ENCODE data around the gene ZNF853. TPM values are rescaled to one million over a fixed set of nuclear protein-coding genes. Genes with fewer than 3 reads are reported as not detected.

The ZNF853 gene
- polyA plus RNA-seq, 1 donor (not counting 4 experiments of a cell fraction or from before 2014, with no cell fraction given) = 0.03 TPM

DNA sequence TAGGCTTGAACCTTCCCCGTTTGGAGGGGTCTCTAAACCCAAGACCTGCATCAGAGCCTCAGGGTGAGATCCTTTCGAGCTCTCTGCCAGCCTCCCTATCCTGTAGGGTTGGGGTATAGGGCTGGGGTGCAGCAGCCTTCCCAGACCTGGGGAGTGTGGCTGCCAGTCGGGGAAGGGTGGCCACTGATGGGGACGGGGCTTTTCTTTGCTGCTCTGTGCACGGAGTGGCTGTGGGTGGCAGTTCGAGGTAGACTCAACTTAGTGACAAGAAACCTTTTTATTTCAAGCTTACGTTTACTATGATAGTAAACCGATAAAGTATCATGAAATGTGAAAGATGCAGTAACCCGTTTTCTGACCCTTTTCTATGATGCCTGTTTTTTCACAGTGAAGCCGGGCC, 34.7 kb downstream of the ZNF853 start:
- dilution Hi-C loops (cut with MboI; ENCODE audit: extremely low pct_ligation_motif_present, low sequenced_read_pairs) = no loop called here
- DNase-seq (ENCODE audit: low read depth, low spot score) = no peak
- H3K9me3 ChIP-seq (ENCODE audit: control insufficient read depth, low read depth, low read length) = no peaks in the 10 kb centered on the region
- no peak overlapping the region for H3K9ac ChIP-seq (ENCODE audit: control insufficient read depth, extremely low read depth, insufficient read depth, low read length)
- no peaks in the 10 kb centered on the region for H3K79me2 ChIP-seq (ENCODE audit: control insufficient read depth, insufficient read depth, low read length)
- H3K9me1 ChIP-seq (ENCODE audit: control insufficient read depth, extremely low read depth, insufficient read depth, low read length) = no peaks in the 10 kb centered on the region
- peaks cover 15 to 18% of the 10 kb centered on the region in 2 experiments for H3K36me3 ChIP-seq (ENCODE audit: control insufficient read depth in 2 of 2, extremely low read depth in 1 of 2, insufficient read depth in 2 of 2, low read length in 2 of 2)
- H3K27ac ChIP-seq (ENCODE audit: control insufficient read depth, insufficient read depth, low read length) = no peak overlapping the region
- H3K27me3 ChIP-seq (ENCODE audit: control insufficient read depth, extremely low read depth, insufficient read depth, low read length) = no peaks in the 10 kb centered on the region
- no peaks in the 10 kb centered on the region for H3K4me1 ChIP-seq (ENCODE audit: control insufficient read depth, extremely low read depth, insufficient read depth, low read length)
- no peak for TF ChIP-seq EZH2 (IDR thresholded peaks at IDR 0.05; ENCODE audit: low read length)
- TF ChIP-seq, protein P1, sequence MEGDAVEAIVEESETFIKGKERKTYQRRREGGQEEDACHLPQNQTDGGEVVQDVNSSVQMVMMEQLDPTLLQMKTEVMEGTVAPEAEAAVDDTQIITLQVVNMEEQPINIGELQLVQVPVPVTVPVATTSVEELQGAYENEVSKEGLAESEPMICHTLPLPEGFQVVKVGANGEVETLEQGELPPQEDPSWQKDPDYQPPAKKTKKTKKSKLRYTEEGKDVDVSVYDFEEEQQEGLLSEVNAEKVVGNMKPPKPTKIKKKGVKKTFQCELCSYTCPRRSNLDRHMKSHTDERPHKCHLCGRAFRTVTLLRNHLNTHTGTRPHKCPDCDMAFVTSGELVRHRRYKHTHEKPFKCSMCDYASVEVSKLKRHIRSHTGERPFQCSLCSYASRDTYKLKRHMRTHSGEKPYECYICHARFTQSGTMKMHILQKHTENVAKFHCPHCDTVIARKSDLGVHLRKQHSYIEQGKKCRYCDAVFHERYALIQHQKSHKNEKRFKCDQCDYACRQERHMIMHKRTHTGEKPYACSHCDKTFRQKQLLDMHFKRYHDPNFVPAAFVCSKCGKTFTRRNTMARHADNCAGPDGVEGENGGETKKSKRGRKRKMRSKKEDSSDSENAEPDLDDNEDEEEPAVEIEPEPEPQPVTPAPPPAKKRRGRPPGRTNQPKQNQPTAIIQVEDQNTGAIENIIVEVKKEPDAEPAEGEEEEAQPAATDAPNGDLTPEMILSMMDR (optimal IDR thresholded peaks at IDR 0.05 in 1 of 3, IDR thresholded peaks at IDR 0.05 in 1 of 3, conservative IDR thresholded peaks at IDR 0.05 in 1 of 3; ENCODE audit: extremely low read depth in 1 of 3, insufficient read depth in 2 of 3, low read length in 3 of 3) = no peak
- no peak overlapping the region for H3K4me3 ChIP-seq (ENCODE audit: control insufficient read depth in 2 of 3, extremely low read depth in 1 of 3, insufficient read depth in 2 of 3, low read depth in 1 of 3, low read length in 3 of 3)
- no peak overlapping the region for H2AFZ ChIP-seq (ENCODE audit: control insufficient read depth, low read length)
- no peak for FAIRE-seq
- no peaks in the 10 kb centered on the region for H4K20me1 ChIP-seq (ENCODE audit: control insufficient read depth, extremely low read depth, insufficient read depth, low read length)
- no peak overlapping the region for H3K4me2 ChIP-seq (ENCODE audit: control insufficient read depth, extremely low read depth, insufficient read depth, low read depth, low read length)

DNA sequence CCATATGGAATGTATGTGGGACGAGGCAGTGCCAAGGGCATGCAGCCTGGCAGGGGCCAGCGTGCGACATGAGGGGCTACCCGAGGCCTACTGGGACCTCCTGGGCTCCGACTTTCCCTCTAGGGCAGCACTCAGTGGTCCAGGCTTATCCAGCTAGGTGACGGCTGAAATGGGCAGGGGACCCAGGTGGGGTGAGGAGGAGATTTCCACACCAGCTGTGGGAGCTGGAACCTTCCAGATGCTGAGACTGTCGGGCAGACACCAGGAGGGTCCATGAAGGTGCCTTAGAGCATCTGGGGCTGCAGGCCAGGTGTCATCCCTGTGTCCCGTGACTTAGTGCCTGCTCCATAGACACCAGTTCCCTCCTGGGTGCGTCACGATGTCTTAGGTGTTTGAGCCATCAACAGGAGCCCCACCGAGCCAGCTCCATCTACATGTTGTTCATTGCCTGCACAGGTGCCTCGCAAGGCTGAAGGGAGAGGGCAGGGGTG, 35.2 kb downstream of the ZNF853 start:
- H3K27me3 ChIP-seq (ENCODE audit: control insufficient read depth, extremely low read depth, insufficient read depth, low read length) = no peaks in the 10 kb centered on the region
- no peaks in the 10 kb centered on the region for H3K9me3 ChIP-seq (ENCODE audit: control insufficient read depth, low read depth, low read length)
- H3K4me3 ChIP-seq (ENCODE audit: control insufficient read depth in 2 of 3, extremely low read depth in 1 of 3, insufficient read depth in 2 of 3, low read depth in 1 of 3, low read length in 3 of 3) = no peak overlapping the region
- no peak overlapping the region for H2AFZ ChIP-seq (ENCODE audit: control insufficient read depth, low read length)
- FAIRE-seq (no peak), DNase-seq (ENCODE audit: low read depth, low spot score) (no peak)
- H3K27ac ChIP-seq (ENCODE audit: control insufficient read depth, insufficient read depth, low read length) = no peak overlapping the region
- no peak overlapping the region for H3K9ac ChIP-seq (ENCODE audit: control insufficient read depth, extremely low read depth, insufficient read depth, low read length)
- no peak overlapping the region for H3K4me2 ChIP-seq (ENCODE audit: control insufficient read depth, extremely low read depth, insufficient read depth, low read depth, low read length)
- peaks cover 15 to 18% of the 10 kb centered on the region in 2 experiments for H3K36me3 ChIP-seq (ENCODE audit: control insufficient read depth in 2 of 2, extremely low read depth in 1 of 2, insufficient read depth in 2 of 2, low read length in 2 of 2)
- no peaks in the 10 kb centered on the region for H3K79me2 ChIP-seq (ENCODE audit: control insufficient read depth, insufficient read depth, low read length)
- H4K20me1 ChIP-seq (ENCODE audit: control insufficient read depth, extremely low read depth, insufficient read depth, low read length) = no peaks in the 10 kb centered on the region
- no peak for TF ChIP-seq EZH2 (IDR thresholded peaks at IDR 0.05; ENCODE audit: low read length)
- TF ChIP-seq, protein P1 (optimal IDR thresholded peaks at IDR 0.05 in 1 of 3, IDR thresholded peaks at IDR 0.05 in 1 of 3, conservative IDR thresholded peaks at IDR 0.05 in 1 of 3; ENCODE audit: extremely low read depth in 1 of 3, insufficient read depth in 2 of 3, low read length in 3 of 3) = no peak
- dilution Hi-C loops (cut with MboI; ENCODE audit: extremely low pct_ligation_motif_present, low sequenced_read_pairs) = no loop called here
- H3K4me1 ChIP-seq (ENCODE audit: control insufficient read depth, extremely low read depth, insufficient read depth, low read length) = no peaks in the 10 kb centered on the region
- no peaks in the 10 kb centered on the region for H3K9me1 ChIP-seq (ENCODE audit: control insufficient read depth, extremely low read depth, insufficient read depth, low read length)
